Right cardiac atrium (tissue), 5 donors: ENCODE results near the gene CACNG7. TPM values are rescaled to one million over a fixed set of nuclear protein-coding genes. Genes with fewer than 3 reads are reported as not detected.

Source experiments
- ATAC-seq, 2 donors: fragments of 200-7000 bp; cut with Tn5 transposase; one replicate each; pipeline versions ENCODE4 v1.8.0 to v1.9.1; 2020; ENCODE audit warnings: moderate library complexity in 2 of 2, mild to moderate bottlenecking in 1 of 2
- DNase-seq, 3 donors: peaks; one replicate each; pipeline ENCODE4 v3.0.0-alpha.2; 2020
- H3K27ac ChIP-seq: one replicate; pipeline ENCODE4 v1.5.1; 2013; ENCODE audit warnings: mild to moderate bottlenecking, low read length, control low read depth, moderate library complexity
- H3K27me3 ChIP-seq: one replicate; pipeline ENCODE4 v1.6.1; 2013; ENCODE audit not compliant: control insufficient read depth, insufficient read depth
- H3K4me1 ChIP-seq: one replicate; pipeline ENCODE4 v1.6.1; 2013; ENCODE audit warnings: low read length; ENCODE audit not compliant: control insufficient read depth, insufficient read depth
- H3K4me3 ChIP-seq: one replicate; pipeline ENCODE4 v1.5.1; 2013; ENCODE audit warnings: low read length, control low read depth
- H3K9me3 ChIP-seq: one replicate; pipeline ENCODE4 v1.6.1; 2013; ENCODE audit warnings: low read length; ENCODE audit not compliant: control insufficient read depth
- WGBS: extraction: QIAGEN DNeasy Blood & Tissue Kit; methylation state at CpG from one replicate; pipeline ENCODE4 v1.1.7; 2013; 5-methylcytosine and 5-hydroxymethylcytosine counted together
- intact Hi-C, 4 donors: fragments of 100-400 bp; cut with DNase I; formaldehyde crosslinking; loops; one replicate each; pipeline versions ENCODE4 v1.11.0 to v1.14.0; 2022 to 2023
- polyA plus RNA-seq: library from polyadenylated mRNA; stranded (reverse); fragments of 200-250 nt; gene quantifications from one replicate; pipeline ENCODE4 v1.2.3, GENCODE V29; 2013
- total RNA-seq, 4 donors: library from RNA; stranded (reverse); fragmentation: NEBNext Ultra II Directional; extraction: Animal tissue kit (Norgen Biotek cat#: 25700); gene quantifications; one replicate each; pipeline ENCODE4 v1.2.1, GENCODE V29; 2021
- donor health status: healthy with polysubstance abuse.
- donor health status: DM: no; HTN: yes; CAD: no.
- donor health status: DM: no; HTN: no; CAD: no.
- donor health status: DM: no; HTN: yes; CAD: no; lungs with severe emphysema.
- donor health status: DM: yes; HTN: yes; CAD: no.

The CACNG7 gene
- total and polyA plus RNA-seq, 5 donors = 0.05 TPM; not detected in 4

DNA sequence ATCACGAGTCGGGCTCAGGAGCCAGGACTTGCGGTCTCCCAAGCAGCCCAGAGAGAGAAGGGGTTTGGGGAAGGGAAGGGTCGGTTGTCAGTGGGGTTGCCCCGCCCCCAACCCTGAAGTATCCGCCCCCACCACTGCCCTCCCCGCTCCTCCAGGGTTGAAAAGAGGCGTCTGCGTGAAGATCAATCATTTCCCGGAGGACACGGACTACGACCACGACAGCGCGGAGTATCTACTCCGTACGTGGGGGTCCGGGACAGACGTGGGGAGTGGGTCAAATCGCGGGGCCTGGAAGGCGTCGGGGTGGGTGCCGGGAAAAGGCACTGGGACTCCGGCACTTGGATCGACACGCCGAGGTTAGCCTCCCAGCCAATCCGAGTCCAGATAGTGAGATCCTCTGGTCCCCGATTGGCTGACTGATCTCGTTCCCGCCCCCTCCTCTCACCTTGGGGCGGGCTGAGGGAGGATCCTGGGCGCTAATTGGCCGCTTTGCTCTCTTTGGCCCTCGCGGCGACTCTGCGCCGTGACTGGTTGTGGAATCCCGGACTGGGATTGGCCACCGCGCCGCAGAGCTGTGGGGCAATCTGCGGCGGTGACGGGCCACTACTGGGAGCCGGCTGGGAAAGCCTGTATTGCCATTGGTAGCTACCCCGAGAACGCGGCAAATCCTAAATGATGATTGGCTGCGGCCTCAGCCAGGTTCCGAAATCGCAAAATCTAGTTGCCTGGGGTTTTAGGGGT is 69.1 kb downstream of the CACNG7 start:
- Histone ChIP-seq H3K9me3 (no peaks in the 10 kb centered on the region), H3K27me3 (no peaks in the 10 kb centered on the region), H3K4me1 (no peaks in the 10 kb centered on the region), H3K4me3 (peak overlapping the region; percentile 39), H3K27ac (no peak overlapping the region)
- ATAC-seq (peak; percentile 30 to 45), DNase-seq (peak; percentile 73 to 86 (median 79))
- 4% methylated on average over 54 of the region's 54 CpGs for WGBS
- intact Hi-C loops = no loop called here

DNA sequence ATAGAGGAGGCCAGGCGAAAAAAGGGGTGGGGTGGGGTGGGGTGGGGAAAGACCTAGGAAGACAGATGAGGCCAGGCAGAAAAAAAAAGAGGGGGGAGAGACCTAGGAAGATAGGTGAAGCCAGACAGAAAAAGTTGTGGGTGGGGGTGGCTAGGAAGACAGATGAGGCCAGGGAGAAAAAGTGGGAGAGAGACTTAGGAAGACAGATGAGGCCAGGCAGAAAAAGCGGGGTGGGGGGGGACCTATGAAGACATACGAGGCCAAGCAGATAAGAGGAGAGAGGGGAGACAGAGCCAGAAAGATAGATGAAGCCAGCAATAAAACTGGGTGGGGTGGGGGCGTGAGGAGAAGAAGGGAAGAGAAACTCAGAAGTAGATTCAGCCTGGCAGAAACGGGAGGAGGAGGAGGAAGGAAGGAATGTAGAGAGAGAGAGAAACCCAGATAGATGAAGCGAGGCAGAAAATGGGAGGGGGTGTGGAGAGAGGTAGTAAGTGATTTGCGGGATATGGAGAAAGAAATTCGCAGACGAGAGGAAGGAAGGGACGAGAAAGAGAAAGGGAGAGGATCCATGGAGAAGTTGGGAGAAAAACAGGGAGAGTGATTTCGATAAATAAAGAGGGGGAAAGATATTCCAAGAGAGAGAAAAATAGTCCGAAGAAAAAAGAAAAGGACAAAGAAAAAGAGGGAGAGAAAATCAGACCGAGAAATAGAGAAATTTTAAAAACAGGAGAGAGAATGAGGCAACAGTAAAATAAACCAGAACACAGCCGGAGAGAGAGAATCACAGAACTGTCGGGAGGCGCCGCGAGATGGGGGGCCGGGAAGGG is 70.1 kb downstream of the CACNG7 start:
- intact Hi-C loops = no loop called here
- DNase-seq = no peak
- Histone ChIP-seq H3K4me3 (no peak overlapping the region), H3K27ac (no peak overlapping the region), H3K9me3 (no peaks in the 10 kb centered on the region), H3K4me1 (no peaks in the 10 kb centered on the region), H3K27me3 (no peaks in the 10 kb centered on the region)
- ATAC-seq = no peak
- 4% methylated on average over 19 of the region's 19 CpGs for WGBS

DNA sequence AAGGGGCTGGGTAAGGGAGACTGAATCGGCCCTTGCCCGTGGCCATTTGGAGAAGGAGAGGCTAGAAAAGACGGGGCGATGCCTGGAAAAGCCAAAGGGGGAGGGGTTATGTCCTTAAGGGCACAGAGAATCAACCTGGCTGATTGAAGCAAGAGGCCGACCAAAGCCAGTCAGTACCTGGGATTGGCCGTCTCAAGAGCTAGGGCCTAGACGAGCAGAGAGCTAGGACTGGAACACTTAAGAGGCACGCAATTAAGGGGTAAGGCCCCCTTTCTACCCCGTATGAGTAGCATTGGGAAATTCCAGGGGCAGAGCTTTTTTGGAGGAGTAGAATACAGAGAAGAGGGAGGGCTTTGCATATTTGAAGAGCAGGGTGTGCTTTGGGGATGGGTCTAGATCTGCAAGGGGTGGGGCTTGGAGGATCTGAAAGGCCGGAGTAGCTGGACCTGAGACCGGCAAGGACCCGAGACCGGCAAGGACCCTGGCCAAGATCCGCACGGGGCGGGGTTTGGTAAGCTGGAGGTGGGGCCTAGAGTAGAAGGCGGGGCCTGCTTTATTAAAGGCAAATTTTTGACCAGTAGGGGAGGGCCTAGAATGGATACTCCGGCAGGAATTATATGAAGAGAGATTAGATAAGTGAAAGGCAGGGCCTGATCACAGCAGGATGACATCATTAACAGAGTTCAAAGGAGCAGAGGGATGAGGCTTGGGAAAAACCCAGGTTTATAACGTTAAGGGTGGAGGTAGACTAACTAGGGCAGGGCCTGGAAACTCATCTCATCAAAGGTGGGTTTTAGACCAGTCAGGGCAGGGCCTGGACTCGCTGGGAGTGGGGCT is 71.7 kb downstream of the CACNG7 start:
- Histone ChIP-seq H3K4me3 (no peak overlapping the region), H3K27me3 (no peaks in the 10 kb centered on the region)

GRCh38 chr19:53981376-53981951 is 72.4 kb downstream of the CACNG7 start:
- no peak overlapping the region for H3K27ac ChIP-seq
- DNase-seq (no peak), ATAC-seq (peak; percentile 2 to 29)
- no peak overlapping the region for H3K4me3 ChIP-seq
- no peaks in the 10 kb centered on the region for H3K27me3 ChIP-seq
- 70% methylated on average over 13 of the region's 13 CpGs for WGBS
- no peaks in the 10 kb centered on the region for H3K9me3 ChIP-seq
- H3K4me1 ChIP-seq = no peaks in the 10 kb centered on the region
- intact Hi-C loops = no loop called here

More for the DNA sequence above, 71.7 kb downstream of the CACNG7 start:
- peak; percentile 24 to 74 for ATAC-seq
- H3K4me1 ChIP-seq = no peaks in the 10 kb centered on the region
- DNase-seq = peak in 1 of 3 donors; percentile 55
- intact Hi-C loops = no loop called here
- H3K27ac ChIP-seq = no peak overlapping the region
- WGBS = 24% methylated on average over 20 of the region's 20 CpGs
- H3K9me3 ChIP-seq = no peaks in the 10 kb centered on the region

- no peak for ATAC-seq
These were observed 72.9 kb downstream of the CACNG7 start for GRCh38 chr19:53982001-53982451.

DNA sequence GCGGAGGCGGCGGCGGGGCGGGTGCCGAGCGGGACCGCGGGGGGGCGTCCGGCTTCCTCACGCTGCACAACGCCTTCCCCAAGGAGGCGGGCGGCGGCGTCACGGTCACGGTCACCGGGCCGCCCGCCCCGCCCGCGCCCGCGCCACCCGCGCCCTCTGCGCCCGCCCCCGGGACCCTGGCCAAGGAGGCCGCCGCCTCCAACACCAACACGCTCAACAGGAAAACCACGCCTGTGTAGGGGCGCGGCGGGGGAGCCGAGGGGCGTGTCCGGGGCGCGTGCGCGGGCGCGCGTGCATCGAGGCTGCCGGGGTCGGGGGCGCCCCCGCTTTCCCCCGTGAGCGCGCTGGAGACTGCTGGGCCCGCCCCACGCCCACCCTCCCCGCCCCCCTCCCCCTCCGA is 73.5 kb downstream of the CACNG7 start:
- Histone ChIP-seq H3K27me3 (no peaks in the 10 kb centered on the region), H3K27ac (no peak overlapping the region), H3K4me3 (peak overlapping the region; percentile 60), H3K9me3 (no peaks in the 10 kb centered on the region), H3K4me1 (no peaks in the 10 kb centered on the region)
- intact Hi-C loops = no loop called here
- DNase-seq (peak; percentile 78 to 91 (median 85)), ATAC-seq (peak; percentile 45 to 50)
- 1% methylated on average over 61 of the region's 61 CpGs for WGBS

More at GRCh38 chr19:53982001-53982451, 72.9 kb downstream of the CACNG7 start:
- DNase-seq = peak in 1 of 3 donors; percentile 70
- no peaks in the 10 kb centered on the region for H3K9me3 ChIP-seq
- no peaks in the 10 kb centered on the region for H3K4me1 ChIP-seq
- no peak overlapping the region for H3K27ac ChIP-seq
- intact Hi-C loops = no loop called here
- peak overlapping the region; percentile 60 for H3K4me3 ChIP-seq
- WGBS = 6% methylated on average over 62 of the region's 62 CpGs
- H3K27me3 ChIP-seq = no peaks in the 10 kb centered on the region

GRCh38 chr19:53983457-53984289 is 74.6 kb downstream of the CACNG7 start:
- WGBS = 80% methylated on average over 24 of the region's 24 CpGs
- ATAC-seq (no peak), DNase-seq (no peak)
- Histone ChIP-seq H3K27me3 (no peaks in the 10 kb centered on the region), H3K4me1 (no peaks in the 10 kb centered on the region), H3K9me3 (no peaks in the 10 kb centered on the region), H3K4me3 (no peak overlapping the region), H3K27ac (no peak overlapping the region)
- intact Hi-C loops = no loop called here

DNA sequence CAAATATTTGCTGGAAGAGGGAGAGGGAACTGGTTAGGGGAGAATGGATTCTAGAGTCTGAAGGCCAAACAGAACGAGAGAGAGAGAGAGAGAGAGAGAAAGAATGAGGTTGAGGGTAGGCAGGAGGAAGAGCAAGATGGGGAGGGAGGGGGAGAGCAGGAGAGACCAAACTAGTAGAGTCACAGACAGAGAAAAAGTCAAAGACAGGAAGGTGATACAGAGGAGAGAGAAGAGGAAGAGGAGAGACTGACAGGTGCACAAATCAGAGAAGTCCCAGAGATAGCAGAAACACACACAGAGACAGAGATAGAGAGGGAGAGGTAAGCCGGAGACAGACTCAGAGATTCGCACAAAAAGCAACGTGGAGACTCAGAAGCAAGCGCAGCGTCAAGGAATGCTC is 76.8 kb downstream of the CACNG7 start:
- Histone ChIP-seq H3K27me3 (no peaks in the 10 kb centered on the region), H3K4me1 (no peaks in the 10 kb centered on the region), H3K9me3 (no peaks in the 10 kb centered on the region), H3K27ac (no peak overlapping the region), H3K4me3 (no peak overlapping the region)
- ATAC-seq (no peak), DNase-seq (no peak)
- intact Hi-C loops = no loop called here
- 77% methylated on average over 6 of the region's 6 CpGs for WGBS

- intact Hi-C loops = no loop called here
- Histone ChIP-seq H3K27ac (no peak overlapping the region), H3K4me1 (no peaks in the 10 kb centered on the region), H3K27me3 (no peaks in the 10 kb centered on the region), H3K9me3 (no peaks in the 10 kb centered on the region), H3K4me3 (no peak overlapping the region)
- no peak for ATAC-seq
- DNase-seq = no peak
- WGBS = 88% methylated on average over 6 of the region's 6 CpGs
These were observed 79.9 kb downstream of the CACNG7 start for GRCh38 chr19:53988981-53989380.
